ENCODE results near the gene SLC24A4.

The SLC24A4 gene

GRCh38 chr14:92340071-92340470 lies 17.1 kb downstream of the SLC24A4 start:
- TF ChIP-seq, protein P1, sequence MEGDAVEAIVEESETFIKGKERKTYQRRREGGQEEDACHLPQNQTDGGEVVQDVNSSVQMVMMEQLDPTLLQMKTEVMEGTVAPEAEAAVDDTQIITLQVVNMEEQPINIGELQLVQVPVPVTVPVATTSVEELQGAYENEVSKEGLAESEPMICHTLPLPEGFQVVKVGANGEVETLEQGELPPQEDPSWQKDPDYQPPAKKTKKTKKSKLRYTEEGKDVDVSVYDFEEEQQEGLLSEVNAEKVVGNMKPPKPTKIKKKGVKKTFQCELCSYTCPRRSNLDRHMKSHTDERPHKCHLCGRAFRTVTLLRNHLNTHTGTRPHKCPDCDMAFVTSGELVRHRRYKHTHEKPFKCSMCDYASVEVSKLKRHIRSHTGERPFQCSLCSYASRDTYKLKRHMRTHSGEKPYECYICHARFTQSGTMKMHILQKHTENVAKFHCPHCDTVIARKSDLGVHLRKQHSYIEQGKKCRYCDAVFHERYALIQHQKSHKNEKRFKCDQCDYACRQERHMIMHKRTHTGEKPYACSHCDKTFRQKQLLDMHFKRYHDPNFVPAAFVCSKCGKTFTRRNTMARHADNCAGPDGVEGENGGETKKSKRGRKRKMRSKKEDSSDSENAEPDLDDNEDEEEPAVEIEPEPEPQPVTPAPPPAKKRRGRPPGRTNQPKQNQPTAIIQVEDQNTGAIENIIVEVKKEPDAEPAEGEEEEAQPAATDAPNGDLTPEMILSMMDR (IDR thresholded peaks at IDR 0.05; ENCODE audit: borderline replicate concordance, control extremely low read depth, extremely low read depth, insufficient read depth, missing control alignments) = no peak
- no peak for DNase-seq (ENCODE audit: low spot score)
- in situ Hi-C loops (cut with MboI; ENCODE audit: low sequenced_read_pairs, unreplicated experiment) = no loop called here

DNA sequence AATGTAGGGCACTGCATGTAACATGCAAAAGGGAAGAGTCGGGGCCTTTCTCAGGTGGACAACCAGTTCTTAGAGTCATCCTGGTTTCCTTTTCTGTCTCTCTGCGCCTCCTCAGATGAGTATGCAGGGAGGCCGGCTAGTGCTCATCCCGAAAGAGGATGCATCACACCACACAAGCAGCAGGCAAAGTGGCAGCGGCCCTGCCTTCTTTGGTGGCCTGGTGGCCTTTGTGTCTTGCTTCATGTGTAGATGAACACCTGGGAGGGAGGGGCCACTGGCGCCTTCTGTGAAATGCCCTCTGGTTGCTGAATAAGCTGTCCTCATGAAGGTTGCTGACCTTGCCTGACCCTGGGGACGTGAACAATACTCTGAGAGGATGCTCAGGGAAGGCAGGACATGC lies 18.0 kb downstream of the SLC24A4 start:
- TF ChIP-seq, protein P1 (IDR thresholded peaks at IDR 0.05; ENCODE audit: borderline replicate concordance, control extremely low read depth, extremely low read depth, insufficient read depth, missing control alignments) = no peak
- DNase-seq (ENCODE audit: low spot score) = no peak
- in situ Hi-C loops (cut with MboI; ENCODE audit: low sequenced_read_pairs, unreplicated experiment) = no loop called here

- in situ Hi-C loops (cut with MboI; ENCODE audit: low sequenced_read_pairs, unreplicated experiment) = no loop called here
- no peak for DNase-seq (ENCODE audit: low spot score)
These were observed 18.8 kb downstream of the SLC24A4 start for GRCh38 chr14:92341791-92342190.

DNA sequence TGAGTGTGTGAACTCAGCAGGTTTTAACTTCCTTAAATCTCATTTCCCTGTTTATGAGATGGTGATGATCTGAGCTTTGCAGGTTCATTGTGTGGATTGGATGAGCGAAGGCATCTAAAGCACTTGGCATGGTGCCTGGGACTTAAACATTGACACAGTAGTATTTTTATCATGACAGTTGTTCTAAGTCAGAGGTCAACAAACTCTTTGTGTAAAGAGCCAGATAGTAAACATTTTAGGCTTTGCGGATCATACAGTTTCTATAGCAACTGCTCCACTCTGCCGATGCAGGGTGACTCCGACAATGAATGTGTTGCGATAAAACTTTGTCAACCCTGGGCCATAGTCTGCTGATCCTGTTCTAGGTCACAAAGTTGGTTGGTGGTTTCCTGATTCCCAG lies 25.2 kb downstream of the SLC24A4 start:
- no peak for DNase-seq (ENCODE audit: low spot score)
- in situ Hi-C loops (cut with MboI; ENCODE audit: low sequenced_read_pairs, unreplicated experiment) = no loop called here
- TF ChIP-seq, protein P1 (IDR thresholded peaks at IDR 0.05; ENCODE audit: borderline replicate concordance, control extremely low read depth, extremely low read depth, insufficient read depth, missing control alignments) = no peak

More at GRCh38 chr14:92341791-92342190, 18.8 kb downstream of the SLC24A4 start:
- TF ChIP-seq, protein P1 (IDR thresholded peaks at IDR 0.05; ENCODE audit: borderline replicate concordance, control extremely low read depth, extremely low read depth, insufficient read depth, missing control alignments) = no peak

- TF ChIP-seq, protein P1 (IDR thresholded peaks at IDR 0.05; ENCODE audit: borderline replicate concordance, control extremely low read depth, extremely low read depth, insufficient read depth, missing control alignments) = no peak
- no peak for DNase-seq (ENCODE audit: low spot score)
- in situ Hi-C loops (cut with MboI; ENCODE audit: low sequenced_read_pairs, unreplicated experiment) = no loop called here
These were observed 28.8 kb downstream of the SLC24A4 start for GRCh38 chr14:92351750-92352149.

GRCh38 chr14:92352158-92352985 lies 29.4 kb downstream of the SLC24A4 start:
- DNase-seq (ENCODE audit: low spot score) = peak; percentile 60
- TF ChIP-seq, protein P1 (IDR thresholded peaks at IDR 0.05; ENCODE audit: borderline replicate concordance, control extremely low read depth, extremely low read depth, insufficient read depth, missing control alignments) = peak; percentile 41
- in situ Hi-C loops (cut with MboI; ENCODE audit: low sequenced_read_pairs, unreplicated experiment) = no loop called here

All from GM13976 (cell line).